Measurements from ENCODE around the gene DIS3.

DNA sequence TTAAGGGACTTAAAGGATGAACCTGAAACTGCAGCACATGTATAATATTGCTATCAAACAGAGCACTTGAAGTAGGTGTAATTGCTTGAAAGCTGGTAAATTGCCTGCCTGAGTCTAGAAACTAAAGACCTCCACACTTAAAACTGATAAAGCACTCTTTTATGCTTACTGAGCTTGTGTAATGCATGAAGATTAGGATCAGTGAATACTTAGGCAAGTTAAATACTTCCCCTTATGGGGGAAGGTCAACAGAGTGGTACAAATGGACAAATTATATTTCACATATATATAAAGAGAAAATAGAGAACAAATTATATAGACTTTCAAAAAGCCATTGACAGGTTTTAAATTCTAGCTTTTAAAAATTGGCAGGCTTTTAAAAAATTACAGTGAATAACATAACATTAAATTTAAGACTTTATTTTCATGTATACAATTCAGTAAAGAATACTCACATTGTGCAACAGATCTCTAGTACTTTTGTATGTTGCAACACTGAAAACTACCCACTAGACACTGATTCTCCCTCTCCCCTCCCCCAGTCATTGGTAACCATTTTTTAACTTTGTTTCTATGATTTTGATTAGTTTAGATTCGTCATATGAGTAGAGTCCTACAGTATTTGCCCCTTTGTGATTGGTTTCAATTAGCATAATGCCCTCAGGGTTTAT lies 24.1 kb upstream of the DIS3 start:
- TF ChIP-seq, protein P1, sequence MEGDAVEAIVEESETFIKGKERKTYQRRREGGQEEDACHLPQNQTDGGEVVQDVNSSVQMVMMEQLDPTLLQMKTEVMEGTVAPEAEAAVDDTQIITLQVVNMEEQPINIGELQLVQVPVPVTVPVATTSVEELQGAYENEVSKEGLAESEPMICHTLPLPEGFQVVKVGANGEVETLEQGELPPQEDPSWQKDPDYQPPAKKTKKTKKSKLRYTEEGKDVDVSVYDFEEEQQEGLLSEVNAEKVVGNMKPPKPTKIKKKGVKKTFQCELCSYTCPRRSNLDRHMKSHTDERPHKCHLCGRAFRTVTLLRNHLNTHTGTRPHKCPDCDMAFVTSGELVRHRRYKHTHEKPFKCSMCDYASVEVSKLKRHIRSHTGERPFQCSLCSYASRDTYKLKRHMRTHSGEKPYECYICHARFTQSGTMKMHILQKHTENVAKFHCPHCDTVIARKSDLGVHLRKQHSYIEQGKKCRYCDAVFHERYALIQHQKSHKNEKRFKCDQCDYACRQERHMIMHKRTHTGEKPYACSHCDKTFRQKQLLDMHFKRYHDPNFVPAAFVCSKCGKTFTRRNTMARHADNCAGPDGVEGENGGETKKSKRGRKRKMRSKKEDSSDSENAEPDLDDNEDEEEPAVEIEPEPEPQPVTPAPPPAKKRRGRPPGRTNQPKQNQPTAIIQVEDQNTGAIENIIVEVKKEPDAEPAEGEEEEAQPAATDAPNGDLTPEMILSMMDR (conservative IDR thresholded peaks at IDR 0.05; ENCODE audit: low read depth, low read length) = no peak
- no peak for TF ChIP-seq EZH2 (IDR thresholded peaks at IDR 0.05; ENCODE audit: low read length, unreplicated experiment)
